Spleen (tissue), 7 donors: ENCODE measurements around the gene FOXO3.

Experiments
- POLR2A ChIP-seq, 3 donors: fragments of 450-650 bp; IDR thresholded peaks; one replicate each; pipeline ENCODE4 v1.5.1; 2017; ENCODE audit warnings: antibody characterized with exemption in 3 of 3, mild to moderate bottlenecking in 1 of 3
- POLR2AphosphoS5 ChIP-seq, 3 donors: sonication (generic); formaldehyde crosslinking; IDR thresholded peaks; one replicate each; pipeline ENCODE4 v1.5.1; 2017; ENCODE audit warnings: antibody characterized with exemption in 3 of 3
- TF ChIP-seq, protein P1 (sequence below), 11 experiments: fragments of 200-600 bp in 7 of 11; fragments of 450-650 bp in 4 of 11; sonication (generic) in 4 of 11; IDR thresholded peaks in 8 of 11; conservative IDR thresholded peaks in 3 of 11; 1 replicate in 7 of 11; 2 replicates in 4 of 11; pipeline versions ENCODE4 v1.4.0 to v1.8.0; 2016 to 2021; ENCODE audit warnings: antibody characterized with exemption in 11 of 11, inconsistent platforms in 4 of 11, mild to moderate bottlenecking in 1 of 11
- donor health status: DM: no; HTN: no; CAD: no; lungs with moderate emphysema.
- donor health status: DM: no; HTN: no; CAD: no.
- donor health status: DM: no; HTN: no; CAD: no.

DNA sequence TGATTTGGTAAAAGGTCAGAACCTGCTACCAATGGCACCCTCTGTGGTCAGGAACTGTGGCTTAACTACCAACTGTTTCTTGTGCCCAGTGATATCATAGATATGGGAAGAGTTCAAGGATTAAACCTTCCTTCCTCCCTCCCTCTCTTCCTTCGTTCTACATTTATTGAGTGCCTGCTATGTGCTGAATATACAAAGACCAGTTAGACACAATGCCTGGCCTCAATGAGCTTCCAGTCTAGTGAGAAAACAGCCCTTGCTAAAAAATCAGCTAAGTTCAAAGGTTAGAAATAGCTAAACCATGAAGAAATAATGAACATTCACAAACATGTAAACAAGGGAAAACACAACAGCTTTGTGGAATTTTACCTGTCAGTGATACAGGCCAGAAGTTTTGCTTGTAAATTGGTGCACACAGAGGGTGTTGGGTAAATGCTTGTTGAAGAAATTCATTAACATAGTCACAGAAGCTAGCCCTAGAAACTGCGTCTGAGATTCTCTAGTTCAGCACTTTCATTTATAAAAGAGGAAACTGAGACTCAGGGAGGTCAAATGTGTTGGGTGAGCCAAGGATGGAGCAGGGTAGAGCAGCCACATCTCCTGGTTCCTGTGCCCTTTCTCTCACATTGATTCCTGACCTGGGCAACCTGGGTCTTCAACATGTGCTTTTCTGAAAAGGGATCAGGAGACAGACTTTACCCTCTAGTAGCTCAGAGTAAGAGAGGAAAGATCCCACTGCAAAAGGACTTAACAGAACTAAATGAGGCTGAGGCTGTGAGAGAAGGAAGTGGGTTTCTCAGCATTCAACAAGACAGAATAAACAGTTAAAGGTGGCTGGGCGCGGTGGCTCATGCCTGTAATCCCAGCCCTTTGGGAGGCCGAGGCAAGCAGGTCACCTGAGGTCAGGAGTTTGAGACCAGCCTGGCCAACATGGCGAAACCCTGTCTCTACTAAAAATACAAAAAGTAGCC lies 14.4 kb upstream of the FOXO3 start:
- TF ChIP-seq POLR2AphosphoS5 (IDR thresholded peaks at IDR 0.05), result no peak
- TF ChIP-seq, protein P1, sequence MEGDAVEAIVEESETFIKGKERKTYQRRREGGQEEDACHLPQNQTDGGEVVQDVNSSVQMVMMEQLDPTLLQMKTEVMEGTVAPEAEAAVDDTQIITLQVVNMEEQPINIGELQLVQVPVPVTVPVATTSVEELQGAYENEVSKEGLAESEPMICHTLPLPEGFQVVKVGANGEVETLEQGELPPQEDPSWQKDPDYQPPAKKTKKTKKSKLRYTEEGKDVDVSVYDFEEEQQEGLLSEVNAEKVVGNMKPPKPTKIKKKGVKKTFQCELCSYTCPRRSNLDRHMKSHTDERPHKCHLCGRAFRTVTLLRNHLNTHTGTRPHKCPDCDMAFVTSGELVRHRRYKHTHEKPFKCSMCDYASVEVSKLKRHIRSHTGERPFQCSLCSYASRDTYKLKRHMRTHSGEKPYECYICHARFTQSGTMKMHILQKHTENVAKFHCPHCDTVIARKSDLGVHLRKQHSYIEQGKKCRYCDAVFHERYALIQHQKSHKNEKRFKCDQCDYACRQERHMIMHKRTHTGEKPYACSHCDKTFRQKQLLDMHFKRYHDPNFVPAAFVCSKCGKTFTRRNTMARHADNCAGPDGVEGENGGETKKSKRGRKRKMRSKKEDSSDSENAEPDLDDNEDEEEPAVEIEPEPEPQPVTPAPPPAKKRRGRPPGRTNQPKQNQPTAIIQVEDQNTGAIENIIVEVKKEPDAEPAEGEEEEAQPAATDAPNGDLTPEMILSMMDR (IDR thresholded peaks at IDR 0.05 in 8 of 11, conservative IDR thresholded peaks at IDR 0.05 in 3 of 11), result no peak
- no peak for TF ChIP-seq POLR2A (IDR thresholded peaks at IDR 0.05)
